ENCODE data around the gene SLC6A19. TPM values are rescaled to one million over a fixed set of nuclear protein-coding genes. Genes with fewer than 3 reads are reported as not detected.
A peak's percentile ranks its signal among the peaks of the same experiment; 100 is the strongest.

The SLC6A19 gene
- total and polyA plus RNA-seq, 9 of the 15 experiments (the other 6 are each of a cell fraction or from before 2014, with no cell fraction given): 0.03 to 1.6 (median 0.59) TPM

- TF ChIP-seq ZBTB33 (CRISPR knock-in tag; IDR thresholded peaks at IDR 0.05) (no peak), STAT5B (CRISPR knock-in tag; IDR thresholded peaks at IDR 0.05) (no peak), CREB1 (IDR thresholded peaks at IDR 0.05) (no peak), CREB1 (CRISPR knock-in tag; IDR thresholded peaks at IDR 0.05) (no peak), MEIS2 (IDR thresholded peaks at IDR 0.05; ENCODE audit: partially characterized antibody) (peak; percentile 52), ATF3 (IDR thresholded peaks at IDR 0.05) (peak; percentile 40; the same call in 1 of the 2 replicates), ATF3 (CRISPR knock-in tag; conservative IDR thresholded peaks at IDR 0.05) (no peak), JUN (IDR thresholded peaks at IDR 0.05; ENCODE audit: borderline replicate concordance, low read depth, low read length) (no peak), JUN (CRISPR knock-in tag; IDR thresholded peaks at IDR 0.05; ENCODE audit: borderline replicate concordance) (no peak), ZNF707 (CRISPR knock-in tag; conservative IDR thresholded peaks at IDR 0.05) (no peak), ARID3B (CRISPR knock-in tag; IDR thresholded peaks at IDR 0.05; ENCODE audit: borderline replicate concordance) (no peak), ZC3H11A (IDR thresholded peaks at IDR 0.05; ENCODE audit: low read depth, low read length) (no peak), E2F3 (CRISPR knock-in tag; IDR thresholded peaks at IDR 0.05) (no peak), GTF2A2 (tag; IDR thresholded peaks at IDR 0.05) (no peak), ZNF398 (CRISPR knock-in tag; IDR thresholded peaks at IDR 0.05) (no peak)
Observed at GRCh38 chr5:1207555-1207954, 6.2 kb downstream of the SLC6A19 start (continued).

Measured in K562 (cell line).